ENCODE measurements around the gene LRRC49. TPM values are rescaled to one million over a fixed set of nuclear protein-coding genes. Genes with fewer than 3 reads are reported as not detected.

The LRRC49 gene
- total RNA-seq, 4 donors from 2014 or later = 8.3 to 16.1 (median 11.9) TPM

- Histone ChIP-seq H3K4me1 (no peaks in the 10 kb centered on the region), H3K4me3 (replicated peaks in 1 of 3) (no peak overlapping the region), H3K27me3 (no peaks in the 10 kb centered on the region), H3K9me3 (no peaks in the 10 kb centered on the region), H3K36me3 (no peaks in the 10 kb centered on the region), H3K27ac (no peak overlapping the region)
- TF ChIP-seq CTCF (IDR thresholded peaks at IDR 0.05) = no peak
- TF ChIP-seq POLR2A (IDR thresholded peaks at IDR 0.05) = no peak
- intact Hi-C loops (cut with DNase I) = no loop called here
- 29 to 32% methylated on average over 1 of the region's 1 CpG for WGBS, 2 donors
- peak; percentile 29 to 31 for DNase-seq
Measured at GRCh38 chr15:70967646-70968045, 75.0 kb downstream of the LRRC49 start.

- no peak for DNase-seq
- TF ChIP-seq CTCF (IDR thresholded peaks at IDR 0.05) (peak in 3 of 6 experiments; percentile 21 to 50 (median 34)), POLR2A (IDR thresholded peaks at IDR 0.05) (no peak)
- Histone ChIP-seq H3K27me3 (no peaks in the 10 kb centered on the region), H3K9me3 (no peaks in the 10 kb centered on the region), H3K4me1 (no peaks in the 10 kb centered on the region), H3K36me3 (no peaks in the 10 kb centered on the region), H3K27ac (no peak overlapping the region), H3K4me3 (replicated peaks in 1 of 3) (no peak overlapping the region)
- 70 to 76% methylated on average over 5 of the region's 5 CpGs for WGBS, 2 donors
- intact Hi-C loops (cut with DNase I) = no loop called here
Measured at GRCh38 chr15:70974004-70974832, 81.6 kb downstream of the LRRC49 start.

GRCh38 chr15:70976851-70977250 lies 84.2 kb downstream of the LRRC49 start:
- Histone ChIP-seq H3K4me3 (replicated peaks in 1 of 3) (no peak overlapping the region), H3K9me3 (no peaks in the 10 kb centered on the region), H3K27ac (no peak overlapping the region), H3K4me1 (no peaks in the 10 kb centered on the region), H3K36me3 (no peaks in the 10 kb centered on the region), H3K27me3 (no peaks in the 10 kb centered on the region)
- no peak for TF ChIP-seq CTCF (IDR thresholded peaks at IDR 0.05)
- no peak for TF ChIP-seq POLR2A (IDR thresholded peaks at IDR 0.05)
- intact Hi-C loops (cut with DNase I) = no loop called here
- no peak for DNase-seq
- WGBS, 2 donors = 90 to 94% methylated on average over 2 of the region's 2 CpGs

- Histone ChIP-seq H3K4me1 (no peaks in the 10 kb centered on the region), H3K27me3 (no peaks in the 10 kb centered on the region), H3K36me3 (no peaks in the 10 kb centered on the region), H3K27ac (no peak overlapping the region), H3K9me3 (no peaks in the 10 kb centered on the region), H3K4me3 (replicated peaks in 1 of 3) (no peak overlapping the region)
- no peak for DNase-seq
- 57 to 70% methylated on average over 5 of the region's 5 CpGs for WGBS, 2 donors
- intact Hi-C loops (cut with DNase I) = no loop called here
- TF ChIP-seq CTCF (IDR thresholded peaks at IDR 0.05) = no peak
- TF ChIP-seq POLR2A (IDR thresholded peaks at IDR 0.05) = no peak
Measured at GRCh38 chr15:70995383-70995970, 102.9 kb downstream of the LRRC49 start.

GRCh38 chr15:70998319-70998718 lies 105.7 kb downstream of the LRRC49 start:
- Histone ChIP-seq H3K9me3 (no peaks in the 10 kb centered on the region), H3K36me3 (no peaks in the 10 kb centered on the region), H3K4me1 (no peaks in the 10 kb centered on the region), H3K4me3 (replicated peaks in 1 of 3) (no peak overlapping the region), H3K27me3 (no peaks in the 10 kb centered on the region), H3K27ac (no peak overlapping the region)
- TF ChIP-seq POLR2A (IDR thresholded peaks at IDR 0.05) (no peak), CTCF (IDR thresholded peaks at IDR 0.05) (no peak)
- DNase-seq = no peak
- intact Hi-C loops (cut with DNase I) = no loop called here

Data from thyroid gland (tissue), 4 donors.